Measurements from ENCODE around the gene ZBTB44.

The ZBTB44 gene

GRCh38 chr11:130179396-130180306 is 135.1 kb downstream of the ZBTB44 start:
- H2AFZ ChIP-seq (ENCODE audit: low read depth, low read length): no peak overlapping the region
- no peaks in the 10 kb centered on the region for H3K36me3 ChIP-seq (ENCODE audit: insufficient read depth, low read length)
- H4K20me1 ChIP-seq (ENCODE audit: insufficient read depth, low read length): no peaks in the 10 kb centered on the region
- H3K4me3 ChIP-seq (ENCODE audit: low read depth in 1 of 2, low read length in 2 of 2): no peak overlapping the region
- H3K4me1 ChIP-seq (ENCODE audit: insufficient read depth, low read length): no peaks in the 10 kb centered on the region
- H3K9me3 ChIP-seq (ENCODE audit: insufficient read depth, low read length, severe bottlenecking): no peaks in the 10 kb centered on the region
- no peak for DNase-seq
- no peak overlapping the region for H3K9ac ChIP-seq (ENCODE audit: low read depth, low read length)
- no peak overlapping the region for H3K4me2 ChIP-seq (ENCODE audit: insufficient read depth, low read length)
- TF ChIP-seq CTCF (IDR thresholded peaks at IDR 0.05; ENCODE audit: borderline replicate concordance, extremely low read depth, low read length, poor library complexity, severe bottlenecking) (no peak), EZH2 (IDR thresholded peaks at IDR 0.05; ENCODE audit: borderline replicate concordance, low read depth, low read length, severe bottlenecking) (no peak)
- H3K79me2 ChIP-seq (ENCODE audit: insufficient read depth, low read length): no peaks in the 10 kb centered on the region
- no peaks in the 10 kb centered on the region for H3K27me3 ChIP-seq (ENCODE audit: insufficient read depth, low read length, poor library complexity)
- H3K27ac ChIP-seq (ENCODE audit: low read length): no peak overlapping the region
- no peak for ATAC-seq (ENCODE audit: insufficient read depth, low read depth)

GRCh38 chr11:130178441-130179339 is 136.0 kb downstream of the ZBTB44 start:
- Histone ChIP-seq H3K36me3 (ENCODE audit: insufficient read depth, low read length) (no peaks in the 10 kb centered on the region), H3K79me2 (ENCODE audit: insufficient read depth, low read length) (no peaks in the 10 kb centered on the region), H3K9ac (ENCODE audit: low read depth, low read length) (no peak overlapping the region), H3K4me3 (ENCODE audit: low read depth in 1 of 2, low read length in 2 of 2) (no peak overlapping the region), H4K20me1 (ENCODE audit: insufficient read depth, low read length) (no peaks in the 10 kb centered on the region), H3K9me3 (ENCODE audit: insufficient read depth, low read length, severe bottlenecking) (no peaks in the 10 kb centered on the region), H3K27me3 (ENCODE audit: insufficient read depth, low read length, poor library complexity) (no peaks in the 10 kb centered on the region), H3K4me2 (ENCODE audit: insufficient read depth, low read length) (no peak overlapping the region), H3K27ac (ENCODE audit: low read length) (no peak overlapping the region), H2AFZ (ENCODE audit: low read depth, low read length) (no peak overlapping the region), H3K4me1 (ENCODE audit: insufficient read depth, low read length) (no peaks in the 10 kb centered on the region)
- DNase-seq (no peak), ATAC-seq (ENCODE audit: insufficient read depth, low read depth) (no peak)
- TF ChIP-seq EZH2 (IDR thresholded peaks at IDR 0.05; ENCODE audit: borderline replicate concordance, low read depth, low read length, severe bottlenecking) (no peak), CTCF (IDR thresholded peaks at IDR 0.05; ENCODE audit: borderline replicate concordance, extremely low read depth, low read length, poor library complexity, severe bottlenecking) (no peak)

- H3K4me3 ChIP-seq (ENCODE audit: low read depth in 1 of 2, low read length in 2 of 2): no peak overlapping the region
- ATAC-seq (ENCODE audit: insufficient read depth, low read depth) (no peak), DNase-seq (no peak)
- no peak for TF ChIP-seq EZH2 (IDR thresholded peaks at IDR 0.05; ENCODE audit: borderline replicate concordance, low read depth, low read length, severe bottlenecking)
- TF ChIP-seq CTCF (IDR thresholded peaks at IDR 0.05; ENCODE audit: borderline replicate concordance, extremely low read depth, low read length, poor library complexity, severe bottlenecking): no peak
- no peaks in the 10 kb centered on the region for H3K79me2 ChIP-seq (ENCODE audit: insufficient read depth, low read length)
- H4K20me1 ChIP-seq (ENCODE audit: insufficient read depth, low read length): no peaks in the 10 kb centered on the region
- H3K27ac ChIP-seq (ENCODE audit: low read length): no peak overlapping the region
- no peak overlapping the region for H2AFZ ChIP-seq (ENCODE audit: low read depth, low read length)
- no peaks in the 10 kb centered on the region for H3K9me3 ChIP-seq (ENCODE audit: insufficient read depth, low read length, severe bottlenecking)
- H3K9ac ChIP-seq (ENCODE audit: low read depth, low read length): no peak overlapping the region
- no peak overlapping the region for H3K4me2 ChIP-seq (ENCODE audit: insufficient read depth, low read length)
- no peaks in the 10 kb centered on the region for H3K27me3 ChIP-seq (ENCODE audit: insufficient read depth, low read length, poor library complexity)
- no peaks in the 10 kb centered on the region for H3K4me1 ChIP-seq (ENCODE audit: insufficient read depth, low read length)
- no peaks in the 10 kb centered on the region for H3K36me3 ChIP-seq (ENCODE audit: insufficient read depth, low read length)
Measured at GRCh38 chr11:130177782-130178181, 136.9 kb downstream of the ZBTB44 start.

All from DND-41 (cell line).